GM19455 (cell line): Measurements from ENCODE around the gene LCN10.

Source experiments
- ATAC-seq: cut with Tn5 transposase; IDR thresholded peaks from one replicate; pipeline ENCODE4 v1.9.1; 2021; ENCODE audit not compliant: unreplicated experiment

Gene LCN10

GRCh38 chr9:136690104-136690805 lies 52.5 kb downstream of the LCN10 start:
- ATAC-seq = no peak

DNA sequence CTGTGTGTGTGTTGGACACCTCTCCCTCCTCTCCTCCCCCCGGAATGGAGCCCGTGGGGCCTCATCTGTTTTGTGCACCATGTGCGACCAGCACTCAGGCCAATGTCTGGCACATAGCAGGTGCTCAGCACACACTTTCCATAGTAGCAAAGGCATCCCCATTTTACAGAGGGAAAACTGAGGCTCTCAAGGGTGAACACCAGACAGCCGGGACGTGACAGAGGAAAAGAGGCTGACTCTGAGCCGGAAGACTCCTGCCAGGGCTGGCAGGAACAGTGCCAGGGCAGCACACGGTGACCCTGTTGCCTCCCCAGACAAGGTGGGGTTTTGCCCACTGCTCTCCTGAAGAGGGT lies 53.7 kb downstream of the LCN10 start:
- no peak for ATAC-seq

DNA sequence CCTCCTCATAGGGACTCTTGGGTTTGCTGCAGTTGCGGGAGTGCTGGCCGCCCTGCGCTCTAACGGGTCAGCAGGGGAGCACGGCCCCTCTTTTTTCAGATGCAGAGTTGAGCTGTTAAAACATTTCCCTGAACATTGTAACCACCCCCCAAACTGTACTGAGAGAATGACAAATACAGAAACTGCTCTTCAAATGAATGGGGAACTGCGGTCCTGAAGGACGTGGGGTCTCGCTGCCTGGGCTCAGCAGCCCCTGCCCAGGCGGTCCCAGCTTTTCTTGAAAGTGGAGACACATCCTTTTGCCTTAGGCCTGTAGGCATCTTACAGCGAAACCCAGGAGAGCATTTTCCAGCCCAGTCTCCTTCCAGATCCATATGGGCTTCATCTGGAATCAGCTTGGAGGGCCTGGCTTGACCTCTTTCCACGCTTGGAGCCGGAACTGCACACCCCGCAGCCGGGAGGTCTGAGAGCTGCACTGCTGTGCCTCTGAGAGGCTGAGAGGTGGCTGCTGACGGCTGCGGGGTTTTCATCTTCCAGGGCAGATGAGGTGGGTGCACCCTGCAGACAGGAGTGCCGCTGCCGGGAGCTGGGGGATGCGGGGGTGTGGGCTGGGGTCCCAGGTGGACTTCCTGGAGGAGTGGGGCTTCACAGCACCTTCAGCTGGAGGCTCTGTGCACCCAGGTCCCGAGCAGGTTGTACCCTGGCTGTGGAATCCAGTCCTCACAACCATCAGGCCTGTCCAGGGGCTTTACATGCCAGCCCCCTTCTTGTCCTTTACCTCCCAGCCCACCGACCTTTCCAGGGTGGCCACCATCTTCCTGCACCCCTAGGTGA lies 54.2 kb downstream of the LCN10 start:
- ATAC-seq = no peak
